NCI-H2107 treated with DMSO at 0.1 percent for 48 hours (cell line): ENCODE results near the gene ZSWIM4.

Experiments used
- DNase-seq: peaks from one replicate; lab custom pipeline; 2025; ENCODE audit not compliant: unreplicated experiment; lab: John Stamatoyannopoulos, UW

Gene ZSWIM4

GRCh38 chr19:13808856-13809255 lies 13.6 kb downstream of the ZSWIM4 start:
- no peak for DNase-seq

DNA sequence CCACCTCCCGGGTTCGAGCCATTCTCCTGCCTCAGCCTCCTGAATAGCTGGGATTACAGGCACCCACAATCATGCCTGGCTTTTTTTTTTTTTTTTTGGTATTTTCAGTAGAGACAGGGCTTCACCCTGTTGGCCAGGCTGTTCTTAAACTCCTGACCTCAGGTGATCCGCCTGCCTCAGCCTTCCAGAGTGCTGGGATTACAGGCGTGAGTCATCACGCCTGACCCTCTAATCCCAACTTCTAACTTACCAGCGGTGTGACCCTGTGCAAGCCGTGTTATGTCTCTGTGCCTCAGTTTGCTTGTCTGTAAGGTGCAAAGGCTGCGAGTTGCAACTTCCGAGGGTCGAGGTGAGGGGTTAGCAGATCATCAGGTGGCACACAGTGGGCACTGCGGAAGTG lies 17.3 kb downstream of the ZSWIM4 start:
- no peak for DNase-seq

GRCh38 chr19:13813147-13813546 lies 17.9 kb downstream of the ZSWIM4 start:
- no peak for DNase-seq

DNA sequence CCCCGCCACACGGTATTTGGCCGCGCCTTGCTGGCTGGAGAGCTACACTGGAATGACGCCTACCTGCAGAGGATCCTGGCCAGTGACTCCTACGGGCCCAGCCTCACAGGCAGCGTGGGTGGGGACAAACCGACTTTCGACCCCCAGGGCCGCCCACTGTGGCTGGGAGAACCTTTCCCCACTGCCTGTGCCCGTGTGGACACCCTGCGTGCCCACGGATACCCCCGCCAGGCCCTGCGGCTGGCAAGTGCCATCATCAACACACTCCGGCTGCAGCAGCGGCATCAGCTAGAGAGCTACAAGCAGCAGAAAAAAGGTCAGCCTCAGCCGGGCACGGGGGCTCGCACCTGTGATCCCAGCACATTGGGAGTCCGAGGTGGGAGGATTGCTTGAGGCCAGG lies 19.3 kb downstream of the ZSWIM4 start:
- DNase-seq = no peak

GRCh38 chr19:13817018-13817614 lies 21.9 kb downstream of the ZSWIM4 start:
- no peak for DNase-seq

DNA sequence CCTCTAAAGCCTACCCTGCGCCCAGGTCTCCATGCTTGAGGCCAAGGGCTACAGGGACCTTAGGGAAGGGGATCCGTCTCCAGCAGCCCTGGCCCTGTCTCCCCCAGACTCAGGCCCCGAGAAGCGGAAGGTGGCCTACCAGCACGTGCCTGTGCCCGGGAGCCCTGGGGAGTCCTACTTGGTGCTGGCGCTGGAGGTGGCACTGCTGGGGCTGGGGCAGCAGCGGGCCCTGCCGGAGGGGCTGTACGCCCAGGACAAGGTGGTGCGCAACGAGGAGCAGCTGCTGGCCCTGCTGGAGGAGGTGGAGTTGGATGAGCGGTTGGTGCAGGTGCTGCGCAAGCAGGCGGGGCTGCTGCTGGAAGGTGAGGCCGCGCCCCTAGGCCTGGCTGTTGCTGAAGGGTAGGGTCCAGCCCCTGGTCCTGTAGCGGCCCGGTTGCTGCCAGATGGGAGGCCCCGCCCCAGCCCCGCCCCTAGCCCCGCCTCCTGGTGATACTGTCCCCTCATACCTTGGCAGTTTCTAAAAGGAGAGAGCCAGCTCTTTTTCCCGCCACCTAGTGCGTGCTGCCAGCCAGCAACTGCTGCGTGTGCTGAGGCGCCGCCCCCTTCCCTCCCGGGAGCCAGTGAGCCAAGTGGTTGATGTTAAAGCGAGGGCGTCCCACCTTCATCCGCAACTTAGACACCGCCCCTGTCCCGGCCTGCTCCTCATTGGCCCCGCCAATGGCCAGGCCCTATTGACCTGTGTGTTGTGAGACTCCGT lies 22.6 kb downstream of the ZSWIM4 start:
- DNase-seq = no peak

DNA sequence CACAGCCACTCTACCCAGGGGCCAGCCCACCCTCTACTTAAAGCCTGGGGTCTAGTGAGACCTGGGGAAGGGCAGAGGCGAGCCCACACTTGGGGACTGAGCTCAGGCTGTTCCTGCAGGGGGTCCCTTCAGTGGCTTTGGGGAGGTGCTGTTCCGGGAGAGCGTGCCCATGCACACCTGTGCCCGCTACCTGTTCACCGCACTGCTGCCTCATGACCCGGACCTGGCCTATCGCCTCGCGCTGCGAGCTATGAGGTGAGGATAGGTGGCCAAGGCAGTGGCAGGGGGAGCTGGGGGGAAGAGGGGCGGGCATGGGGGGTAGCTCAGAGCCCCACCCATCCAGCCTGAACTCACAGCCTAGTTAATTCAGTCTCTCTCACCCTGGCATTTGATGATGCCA lies 24.0 kb downstream of the ZSWIM4 start:
- DNase-seq = no peak

DNA sequence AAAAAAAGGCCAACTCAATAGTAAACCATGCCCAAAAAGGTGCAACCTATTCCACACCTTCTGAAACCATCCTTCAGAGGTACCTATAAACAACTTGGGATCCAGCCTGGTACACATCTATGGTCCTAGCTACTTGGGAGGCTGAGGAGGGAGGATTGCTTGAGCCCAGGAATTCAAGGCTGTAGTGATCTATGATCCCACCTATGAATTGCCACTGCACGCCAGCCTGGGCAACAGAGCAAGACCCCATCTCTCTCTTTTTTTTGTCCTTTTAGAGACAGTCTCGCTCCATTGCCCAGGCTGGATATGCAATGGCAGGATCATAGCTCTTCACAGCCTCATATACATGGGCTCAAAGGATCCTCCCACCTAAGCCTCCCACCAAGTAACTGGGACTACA lies 26.0 kb downstream of the ZSWIM4 start:
- no peak for DNase-seq

DNA sequence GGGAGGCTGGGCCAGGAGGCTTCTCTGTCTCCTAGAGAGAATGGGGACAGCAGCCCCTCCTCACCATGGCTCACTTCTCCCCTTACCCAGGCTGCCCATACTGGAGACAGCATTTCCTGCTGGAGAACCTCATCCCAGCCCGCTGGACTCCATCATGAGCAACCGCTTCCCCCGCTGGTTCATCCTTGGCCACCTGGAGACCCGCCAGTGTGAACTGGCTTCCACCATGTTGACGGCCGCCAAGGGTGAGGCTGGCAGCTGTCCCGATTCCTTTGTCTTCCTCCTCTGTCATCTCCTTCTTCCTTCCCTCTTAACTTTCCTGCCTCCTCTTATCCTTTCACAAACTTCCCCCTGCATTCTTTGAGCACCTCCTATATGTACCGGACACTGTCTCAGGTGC lies 28.0 kb downstream of the ZSWIM4 start:
- DNase-seq = no peak

DNA sequence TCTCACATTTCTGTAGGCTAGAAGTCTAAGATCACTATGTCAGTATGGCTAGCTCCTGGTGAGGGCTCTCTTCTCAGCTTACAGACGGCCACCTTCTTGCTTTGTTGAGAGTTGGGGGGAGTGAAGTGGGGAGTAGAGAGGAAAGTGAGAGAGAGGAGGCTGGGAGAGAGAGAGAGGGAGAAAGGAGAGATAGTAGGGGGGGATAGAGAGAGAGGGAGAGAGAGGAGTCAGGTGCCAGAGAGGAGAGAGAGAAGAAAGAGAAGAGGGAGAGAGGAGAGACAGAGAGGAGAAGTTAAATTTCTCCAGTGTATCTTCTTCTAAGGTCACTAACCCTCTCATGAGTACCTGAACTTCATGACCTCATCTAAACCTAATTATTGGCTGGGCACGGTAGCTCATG lies 28.7 kb downstream of the ZSWIM4 start:
- DNase-seq = no peak

DNA sequence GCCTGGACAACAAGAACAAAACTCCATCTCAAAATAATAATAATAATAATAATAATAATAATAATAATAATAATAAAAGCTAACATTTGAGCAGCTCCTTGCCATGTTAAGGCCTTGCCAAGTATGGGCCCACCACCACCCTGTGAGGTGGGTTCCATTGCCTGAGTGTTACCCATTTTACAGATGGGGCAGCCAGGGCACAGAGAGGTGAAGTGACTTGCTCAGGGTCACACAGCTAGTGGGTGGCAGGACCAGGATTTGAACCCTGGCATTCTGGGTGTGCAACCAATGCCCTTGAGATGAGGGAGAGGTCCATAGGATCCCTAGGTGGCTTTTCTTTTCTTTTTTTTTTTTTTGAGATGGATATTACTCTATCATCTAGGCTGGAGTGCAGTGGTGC lies 29.5 kb downstream of the ZSWIM4 start:
- no peak for DNase-seq

GRCh38 chr19:13825489-13826441 lies 30.5 kb downstream of the ZSWIM4 start:
- no peak for DNase-seq

DNA sequence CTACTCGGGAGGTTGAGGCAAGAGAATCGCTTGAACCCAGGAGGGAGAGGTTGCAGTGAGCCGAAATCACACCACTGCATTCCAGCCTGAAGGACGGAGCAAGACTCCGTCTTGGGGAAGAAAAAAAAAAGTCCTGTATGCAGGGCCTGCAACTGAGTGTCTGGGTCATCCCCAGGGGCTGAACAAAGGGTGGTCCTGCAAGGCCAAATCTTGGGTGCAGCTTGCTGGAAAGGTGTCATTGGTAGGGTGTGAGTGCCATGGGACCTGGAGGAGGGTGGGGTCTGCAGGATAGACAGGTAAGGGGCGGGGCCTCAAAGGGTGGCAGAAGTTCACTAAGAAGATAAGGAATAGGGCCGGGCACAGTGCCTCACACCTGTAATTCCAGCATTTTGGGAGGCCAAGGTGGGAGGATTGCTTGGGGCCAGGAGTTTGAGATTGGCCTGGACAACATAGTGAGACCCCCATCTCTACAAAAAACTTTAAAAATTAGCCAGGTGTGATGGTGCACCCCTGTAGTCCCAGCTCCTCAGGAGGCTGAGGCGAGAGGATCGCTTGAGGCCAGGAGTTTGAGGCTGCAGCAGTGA lies 31.5 kb downstream of the ZSWIM4 start:
- DNase-seq = no peak

GRCh38 chr19:13827656-13828055 lies 32.4 kb downstream of the ZSWIM4 start:
- no peak for DNase-seq

- DNase-seq = no peak
These were observed 35.0 kb downstream of the ZSWIM4 start for GRCh38 chr19:13830114-13830740.

DNA sequence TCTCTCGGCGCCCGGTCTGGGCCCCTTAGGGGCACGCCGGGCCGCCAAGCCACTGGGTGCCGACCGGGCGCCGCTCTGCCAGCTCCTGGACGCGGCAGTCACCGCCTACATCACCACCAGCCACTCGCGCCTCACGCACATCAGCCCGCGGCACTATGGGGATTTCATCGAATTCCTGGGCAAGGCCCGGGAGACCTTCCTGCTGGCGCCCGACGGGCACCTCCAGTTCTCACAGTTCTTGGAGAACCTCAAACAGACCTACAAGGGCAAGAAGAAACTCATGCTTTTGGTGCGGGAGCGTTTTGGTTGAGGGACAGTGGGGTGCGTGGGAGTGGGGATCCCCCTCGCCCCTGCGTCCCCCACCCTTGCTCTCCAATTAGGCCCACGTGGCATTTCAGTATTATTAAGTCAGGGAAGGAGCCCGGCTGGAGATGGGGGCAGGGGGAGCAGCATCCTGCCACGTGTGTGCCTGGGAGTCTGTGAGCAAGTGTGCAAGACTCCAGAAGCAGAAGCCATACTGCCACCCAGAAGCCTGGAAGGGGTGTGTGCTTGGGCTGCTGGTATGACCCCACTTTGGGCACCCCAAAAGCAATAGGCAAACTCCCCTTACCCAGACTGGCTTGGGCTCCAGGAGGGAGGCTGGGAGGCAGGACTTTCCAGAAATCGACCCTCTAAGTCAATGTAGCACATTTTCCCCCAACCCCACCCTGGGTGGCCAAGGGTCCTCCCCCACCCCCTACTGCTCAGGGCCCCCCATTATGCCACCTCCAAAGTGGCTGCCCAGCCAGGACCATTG lies 35.7 kb downstream of the ZSWIM4 start:
- no peak for DNase-seq

GRCh38 chr19:13831537-13832467 lies 36.6 kb downstream of the ZSWIM4 start:
- no peak for DNase-seq

GRCh38 chr19:13833330-13834243 lies 38.3 kb downstream of the ZSWIM4 start:
- DNase-seq = peak; percentile 46
